ENCODE measurements around the gene ZFPM1. TPM values are rescaled to one million over a fixed set of nuclear protein-coding genes. Genes with fewer than 3 reads are reported as not detected.
A peak's percentile ranks its signal among the peaks of the same experiment; 100 is the strongest.

The ZFPM1 gene
- total and polyA plus RNA-seq, 2 of the 8 experiments (the other 6 are each of a cell fraction or from before 2014, with no cell fraction given), result 0.74 to 4.8 TPM

GRCh38 chr16:88411951-88412576 is 41.0 kb upstream of the ZFPM1 start:
- Histone ChIP-seq H3K79me1 (ENCODE audit: low read depth, low read length) (no peaks in the 10 kb centered on the region), H2AK5ac (ENCODE audit: low read depth, low read length) (no peak overlapping the region), H4K91ac (replicated peaks; ENCODE audit: insufficient read length, low read length) (no peak overlapping the region), H3K79me2 (ENCODE audit: control insufficient read depth in 1 of 2, insufficient read depth in 2 of 2, low read length in 2 of 2) (no peaks in the 10 kb centered on the region), H3K56ac (replicated peaks; ENCODE audit: insufficient read length, low read depth, low read length) (no peak overlapping the region), H3K23ac (ENCODE audit: insufficient read length) (no peak overlapping the region), H3K4ac (replicated peaks; ENCODE audit: insufficient read length, low read depth, low read length) (no peak overlapping the region), H3K27me3 (replicated peaks in 1 of 4; ENCODE audit: control insufficient read depth in 3 of 4, extremely low read depth in 1 of 4, insufficient read depth in 3 of 4, low read length in 3 of 4) (no peaks in the 10 kb centered on the region), H3K4me3 (ENCODE audit: extremely low read depth in 1 of 4, insufficient read depth in 2 of 4, low read depth in 3 of 4, low read length in 4 of 4) (no peak overlapping the region), H4K5ac (ENCODE audit: insufficient read length, low read depth, low read length) (no peak overlapping the region), H3K18ac (ENCODE audit: extremely low read depth, low read length) (no peak overlapping the region), H3K36me3 (ENCODE audit: control insufficient read depth in 2 of 4, insufficient read depth in 4 of 4, low read length in 3 of 4) (no peaks in the 10 kb centered on the region; a peak in 1 of 8 replicates), H4K20me1 (replicated peaks in 1 of 2; ENCODE audit: control insufficient read depth in 1 of 2, insufficient read depth in 2 of 2, low read length in 2 of 2) (peaks cover 0 to 1% of the 10 kb centered on the region in 2 experiments), H3K27ac (ENCODE audit: low read depth, low read length) (no peak overlapping the region), H2BK15ac (ENCODE audit: low read length) (no peak overlapping the region), H3K4me2 (ENCODE audit: insufficient read depth in 1 of 2, low read depth in 2 of 2, low read length in 2 of 2) (no peak overlapping the region), H4K8ac (ENCODE audit: extremely low read depth, insufficient read depth, low read length) (peak overlapping the region; percentile 65; the same call in 1 of the 2 replicates), H2BK5ac (ENCODE audit: low read depth, low read length) (no peak overlapping the region), H3K4me1 (replicated peaks in 1 of 4; ENCODE audit: control insufficient read depth in 3 of 4, insufficient read depth in 4 of 4, low read length in 3 of 4) (no peaks in the 10 kb centered on the region; a peak in 1 of 7 replicates), H3K14ac (ENCODE audit: insufficient read length) (no peak overlapping the region), H2BK20ac (ENCODE audit: low read length) (no peak overlapping the region), H3K9me3 (ENCODE audit: insufficient read depth in 2 of 2, low read depth in 1 of 2, low read length in 1 of 2) (no peaks in the 10 kb centered on the region), H2BK12ac (ENCODE audit: low read depth, low read length) (no peak overlapping the region), H3K9ac (replicated peaks in 1 of 4; ENCODE audit: extremely low read depth in 1 of 4, low read depth in 3 of 4, low read length in 3 of 4) (no peak overlapping the region), H2BK120ac (replicated peaks; ENCODE audit: low read depth, low read length) (no peak overlapping the region), H2AFZ (ENCODE audit: low read length) (no peak overlapping the region), H3K23me2 (ENCODE audit: low read depth, low read length) (no peaks in the 10 kb centered on the region)
- POLR2A ChIA-PET (ENCODE audit: partially characterized antibody), result no interaction called here
- CTCF ChIA-PET (ENCODE audit: partially characterized antibody), result no interaction called here
- FAIRE-seq (no peak), DNase-seq (ENCODE audit: low read depth in 1 of 2, low spot score in 2 of 2) (no peak)
- WGBS, 2 experiments (ENCODE audit: extremely low coverage in 1 of 2, insufficient coverage in 1 of 2, insufficient read length in 1 of 2, insufficient replicate concordance in 2 of 2, low coverage in 1 of 2, low lambda C conversion rate in 2 of 2, missing lambda C conversion rate in 1 of 2), result 93% methylated on average over 13 of the region's 18 CpGs; no CpG with 5 or more reads in 1 of the 2 experiments
- TF ChIP-seq TAF1 (IDR thresholded peaks at IDR 0.05; ENCODE audit: low read depth, low read length) (no peak), KDM1A (IDR thresholded peaks at IDR 0.05; ENCODE audit: borderline replicate concordance, low read length) (peak; percentile 93), EP300 (IDR thresholded peaks at IDR 0.05; ENCODE audit: borderline replicate concordance in 1 of 2, low read depth in 2 of 2, low read length in 2 of 2) (no peak), EZH2 (IDR thresholded peaks at IDR 0.05; ENCODE audit: low read depth, low read length, severe bottlenecking) (no peak)
